Ascending aorta (tissue), 2 donors: ENCODE results near the gene SCAMP5. TPM values are rescaled to one million over a fixed set of nuclear protein-coding genes. Genes with fewer than 3 reads are reported as not detected.

ENCODE experiments used
- DNase-seq, 2 donors: peaks; one replicate each; pipeline ENCODE4 v3.0.0-alpha.2; 2019; ENCODE audit warnings: low spot score in 2 of 2
- H3K27ac ChIP-seq, 2 donors: fragments of 200-600 bp; sonication (generic); one replicate each; pipeline ENCODE4 v1.5.1; 2016 to 2017; ENCODE audit warnings: mild to moderate bottlenecking in 1 of 2
- H3K27me3 ChIP-seq: fragments of 200-600 bp; sonication (generic); one replicate; pipeline ENCODE4 v1.5.1; 2017
- H3K36me3 ChIP-seq, 2 donors: fragments of 200-600 bp; sonication (generic); one replicate each; pipeline ENCODE4 v1.5.1; 2016
- H3K4me1 ChIP-seq, 2 donors: fragments of 200-600 bp; sonication (generic); one replicate each; pipeline ENCODE4 v1.5.1; 2016 to 2017; ENCODE audit warnings: mild to moderate bottlenecking in 1 of 2
- H3K4me3 ChIP-seq, 2 donors: fragments of 200-600 bp; sonication (generic); one replicate each; pipeline ENCODE4 v1.5.1; 2016 to 2017; ENCODE audit warnings: mild to moderate bottlenecking in 1 of 2
- H3K9me3 ChIP-seq, 2 donors: fragments of 200-600 bp; sonication (generic); one replicate each; pipeline ENCODE4 v1.5.1; 2016
- CTCF ChIP-seq, 3 experiments: fragments of 200-600 bp in 2 of 3; fragments of 450-650 bp in 1 of 3; sonication (generic) in 2 of 3; IDR thresholded peaks; one replicate each; pipeline ENCODE4 v1.5.1; 2016 to 2019; ENCODE audit warnings: antibody characterized with exemption in 3 of 3, mild to moderate bottlenecking in 1 of 3, moderate library complexity in 1 of 3
- intact Hi-C: fragments of 100-400 bp; cut with DNase I; formaldehyde crosslinking; loops from one replicate; pipeline ENCODE4 v1.15.1; 2023
- total RNA-seq: library from RNA; depleted of rRNA; stranded (reverse); fragments of >200 nt; gene quantifications from one replicate; pipeline ENCODE4 v1.1.0, GENCODE V29; 2016

The SCAMP5 gene
- total RNA-seq, 1 donor from 2014 or later, result 0.43 TPM

GRCh38 chr15:75058127-75058905, 63.0 kb downstream of the SCAMP5 start:
- H3K36me3 ChIP-seq, result no peaks in the 10 kb centered on the region
- intact Hi-C loops, result no loop called here
- DNase-seq, result peak in 1 of 2 donors; percentile 11
- H3K9me3 ChIP-seq, result no peaks in the 10 kb centered on the region
- H3K27ac ChIP-seq, result no peak overlapping the region
- no peak for TF ChIP-seq CTCF (IDR thresholded peaks at IDR 0.05)
- no peaks in the 10 kb centered on the region for H3K27me3 ChIP-seq
- H3K4me3 ChIP-seq, result no peak overlapping the region
- H3K4me1 ChIP-seq, result peaks cover 0 to 5% of the 10 kb centered on the region in 2 donors

- Histone ChIP-seq H3K36me3 (no peaks in the 10 kb centered on the region), H3K4me1 (peaks cover 0 to 7% of the 10 kb centered on the region in 2 donors), H3K9me3 (no peaks in the 10 kb centered on the region), H3K4me3 (no peak overlapping the region), H3K27ac (no peak overlapping the region), H3K27me3 (no peaks in the 10 kb centered on the region)
- intact Hi-C loops, result no loop called here
- TF ChIP-seq CTCF (IDR thresholded peaks at IDR 0.05), result no peak
- DNase-seq, result peak in 1 of 2 donors; percentile 35
These were observed 64.2 kb downstream of the SCAMP5 start for GRCh38 chr15:75059607-75060006.

- Histone ChIP-seq H3K36me3 (no peaks in the 10 kb centered on the region), H3K4me3 (no peak overlapping the region), H3K27me3 (no peaks in the 10 kb centered on the region), H3K4me1 (peaks cover 0 to 23% of the 10 kb centered on the region in 2 donors), H3K9me3 (no peaks in the 10 kb centered on the region), H3K27ac (no peak overlapping the region)
- no peak for DNase-seq
- intact Hi-C loops, result no loop called here
- no peak for TF ChIP-seq CTCF (IDR thresholded peaks at IDR 0.05)
These were observed 65.9 kb downstream of the SCAMP5 start for GRCh38 chr15:75061272-75061671.

GRCh38 chr15:75062706-75063105, 67.3 kb downstream of the SCAMP5 start:
- intact Hi-C loops, result no loop called here
- Histone ChIP-seq H3K4me3 (no peak overlapping the region), H3K36me3 (no peaks in the 10 kb centered on the region), H3K4me1 (peaks cover 0 to 33% of the 10 kb centered on the region in 2 donors), H3K27me3 (no peaks in the 10 kb centered on the region), H3K9me3 (no peaks in the 10 kb centered on the region), H3K27ac (no peak overlapping the region)
- no peak for DNase-seq
- TF ChIP-seq CTCF (IDR thresholded peaks at IDR 0.05), result no peak

- peaks cover 0 to 33% of the 10 kb centered on the region in 2 donors for H3K4me1 ChIP-seq
- TF ChIP-seq CTCF (IDR thresholded peaks at IDR 0.05), result no peak
- no peak for DNase-seq
- no peaks in the 10 kb centered on the region for H3K9me3 ChIP-seq
- H3K27ac ChIP-seq, result peak overlapping the region in 1 of 2 donors; percentile 19
- H3K36me3 ChIP-seq, result no peaks in the 10 kb centered on the region
- intact Hi-C loops, result no loop called here
- no peak overlapping the region for H3K4me3 ChIP-seq
- H3K27me3 ChIP-seq, result no peaks in the 10 kb centered on the region
These were observed 68.0 kb downstream of the SCAMP5 start for GRCh38 chr15:75063338-75063737.
